Ascending aorta (tissue), 2 donors: Measurements from ENCODE around the gene NKAIN4. TPM values are rescaled to one million over a fixed set of nuclear protein-coding genes. Genes with fewer than 3 reads are reported as not detected.

Experiments used
- DNase-seq, 2 donors: peaks; one replicate each; pipeline ENCODE4 v3.0.0-alpha.2; 2019; ENCODE audit warnings: low spot score in 2 of 2
- H3K27ac ChIP-seq, 2 donors: fragments of 200-600 bp; sonication (generic); one replicate each; pipeline ENCODE4 v1.5.1; 2016 to 2017; ENCODE audit warnings: mild to moderate bottlenecking in 1 of 2
- H3K27me3 ChIP-seq: fragments of 200-600 bp; sonication (generic); one replicate; pipeline ENCODE4 v1.5.1; 2017
- H3K36me3 ChIP-seq, 2 donors: fragments of 200-600 bp; sonication (generic); one replicate each; pipeline ENCODE4 v1.5.1; 2016
- H3K4me1 ChIP-seq, 2 donors: fragments of 200-600 bp; sonication (generic); one replicate each; pipeline ENCODE4 v1.5.1; 2016 to 2017; ENCODE audit warnings: mild to moderate bottlenecking in 1 of 2
- H3K4me3 ChIP-seq, 2 donors: fragments of 200-600 bp; sonication (generic); one replicate each; pipeline ENCODE4 v1.5.1; 2016 to 2017; ENCODE audit warnings: mild to moderate bottlenecking in 1 of 2
- H3K9me3 ChIP-seq, 2 donors: fragments of 200-600 bp; sonication (generic); one replicate each; pipeline ENCODE4 v1.5.1; 2016
- intact Hi-C: fragments of 100-400 bp; cut with DNase I; formaldehyde crosslinking; loops from one replicate; pipeline ENCODE4 v1.15.1; 2023
- total RNA-seq: library from RNA; depleted of rRNA; stranded (reverse); fragments of >200 nt; gene quantifications from one replicate; pipeline ENCODE4 v1.1.0, GENCODE V29; 2016
- TF ChIP-seq, protein P1 (sequence below), 3 experiments: fragments of 200-600 bp in 2 of 3; fragments of 450-650 bp in 1 of 3; sonication (generic) in 2 of 3; IDR thresholded peaks; one replicate each; pipeline ENCODE4 v1.5.1; 2016 to 2019; ENCODE audit warnings: antibody characterized with exemption in 3 of 3, mild to moderate bottlenecking in 1 of 3, moderate library complexity in 1 of 3

The NKAIN4 gene
- total RNA-seq, 1 donor from 2014 or later, result not detected

DNA sequence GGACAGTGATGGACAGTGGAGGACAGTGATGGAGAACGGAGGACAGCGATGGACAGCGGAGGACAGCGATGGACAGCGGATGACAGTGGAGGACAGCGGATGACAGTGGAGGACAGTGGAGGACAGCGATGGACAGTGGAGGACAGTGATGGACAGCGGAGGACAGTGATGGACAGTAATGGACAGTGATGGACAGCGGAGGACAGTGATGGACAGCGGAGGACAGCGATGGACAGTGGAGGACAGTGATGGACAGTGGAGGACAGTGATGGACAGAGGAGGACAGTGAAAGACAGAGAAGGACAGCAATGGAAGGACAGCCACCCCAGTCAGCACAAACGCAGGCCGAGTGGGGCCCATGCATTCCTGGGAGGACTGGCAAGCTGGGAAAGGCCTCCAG, 3.4 kb upstream of the NKAIN4 start:
- Histone ChIP-seq H3K4me3 (no peak overlapping the region), H3K27me3 (peaks cover 8% of the 10 kb centered on the region), H3K4me1 (peaks cover 0 to 5% of the 10 kb centered on the region in 2 donors), H3K27ac (no peak overlapping the region), H3K9me3 (no peaks in the 10 kb centered on the region), H3K36me3 (no peaks in the 10 kb centered on the region)
- DNase-seq, result no peak
- TF ChIP-seq, protein P1, sequence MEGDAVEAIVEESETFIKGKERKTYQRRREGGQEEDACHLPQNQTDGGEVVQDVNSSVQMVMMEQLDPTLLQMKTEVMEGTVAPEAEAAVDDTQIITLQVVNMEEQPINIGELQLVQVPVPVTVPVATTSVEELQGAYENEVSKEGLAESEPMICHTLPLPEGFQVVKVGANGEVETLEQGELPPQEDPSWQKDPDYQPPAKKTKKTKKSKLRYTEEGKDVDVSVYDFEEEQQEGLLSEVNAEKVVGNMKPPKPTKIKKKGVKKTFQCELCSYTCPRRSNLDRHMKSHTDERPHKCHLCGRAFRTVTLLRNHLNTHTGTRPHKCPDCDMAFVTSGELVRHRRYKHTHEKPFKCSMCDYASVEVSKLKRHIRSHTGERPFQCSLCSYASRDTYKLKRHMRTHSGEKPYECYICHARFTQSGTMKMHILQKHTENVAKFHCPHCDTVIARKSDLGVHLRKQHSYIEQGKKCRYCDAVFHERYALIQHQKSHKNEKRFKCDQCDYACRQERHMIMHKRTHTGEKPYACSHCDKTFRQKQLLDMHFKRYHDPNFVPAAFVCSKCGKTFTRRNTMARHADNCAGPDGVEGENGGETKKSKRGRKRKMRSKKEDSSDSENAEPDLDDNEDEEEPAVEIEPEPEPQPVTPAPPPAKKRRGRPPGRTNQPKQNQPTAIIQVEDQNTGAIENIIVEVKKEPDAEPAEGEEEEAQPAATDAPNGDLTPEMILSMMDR (IDR thresholded peaks at IDR 0.05), result no peak
- intact Hi-C loops, result no loop called here

DNA sequence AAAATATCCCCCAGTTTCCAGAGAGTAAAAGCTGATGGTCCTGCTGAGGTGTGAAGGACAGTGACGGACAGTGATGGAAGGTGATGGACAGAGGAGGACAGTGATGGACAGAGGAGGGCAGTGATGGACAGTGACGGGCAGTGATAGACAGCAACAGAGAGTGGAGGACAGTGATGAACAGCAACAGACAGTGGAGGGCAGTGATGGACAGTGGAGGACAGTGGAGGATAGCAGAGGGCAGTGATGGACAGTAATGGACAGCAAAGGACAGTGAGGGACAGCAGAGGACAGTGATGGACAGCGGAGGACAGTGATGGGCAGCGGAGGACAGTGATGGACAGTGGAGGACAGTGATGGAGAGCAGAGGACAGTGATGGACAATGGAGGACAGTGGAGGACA, 2.7 kb upstream of the NKAIN4 start:
- TF ChIP-seq, protein P1 (IDR thresholded peaks at IDR 0.05), result no peak
- H3K27me3 ChIP-seq, result peaks cover 8% of the 10 kb centered on the region
- intact Hi-C loops, result no loop called here

DNA sequence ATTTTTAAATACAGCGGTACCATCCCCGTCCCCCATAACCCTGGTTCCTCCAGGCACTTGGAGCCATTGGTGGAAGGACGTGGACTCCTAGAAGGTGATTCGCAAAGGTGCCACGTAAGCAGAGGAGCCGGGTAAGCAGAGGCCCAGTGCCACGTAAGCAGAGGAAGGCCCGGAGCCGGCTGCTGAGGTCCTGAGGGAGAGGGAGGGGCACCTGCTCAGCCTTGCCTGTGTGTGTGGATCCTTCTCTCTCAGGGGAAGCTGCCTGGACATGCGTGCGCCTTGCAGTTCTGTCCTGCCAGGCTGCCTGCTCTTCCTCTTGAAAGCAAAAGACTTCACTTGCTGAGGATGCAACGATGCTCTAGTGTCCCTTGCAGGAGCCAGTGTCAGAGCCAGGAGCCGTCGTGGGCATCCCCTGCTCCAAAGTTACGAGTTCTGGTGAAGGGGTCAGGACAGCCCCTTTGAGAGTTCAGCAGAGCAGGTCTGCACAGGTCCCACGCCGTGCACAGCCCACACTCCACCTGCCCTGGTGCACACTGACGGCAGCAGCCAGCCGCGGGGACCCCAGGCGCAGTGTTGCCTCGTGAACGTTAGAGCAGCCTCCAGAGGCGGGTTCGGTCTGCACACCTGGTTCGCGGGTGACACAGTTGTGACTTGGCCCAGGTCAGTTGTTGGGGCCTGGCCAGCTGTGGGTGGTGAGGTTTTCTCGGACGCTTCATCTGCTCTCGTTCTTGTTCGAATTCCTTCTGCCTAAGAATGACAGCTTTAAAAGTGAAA, 1.9 kb upstream of the NKAIN4 start:
- H3K4me3 ChIP-seq, result no peak overlapping the region
- intact Hi-C loops, result no loop called here
- TF ChIP-seq, protein P1 (IDR thresholded peaks at IDR 0.05), result no peak
- no peak overlapping the region for H3K27ac ChIP-seq
- H3K9me3 ChIP-seq, result no peaks in the 10 kb centered on the region
- H3K4me1 ChIP-seq, result peaks cover 0 to 5% of the 10 kb centered on the region in 2 donors
- no peaks in the 10 kb centered on the region for H3K36me3 ChIP-seq
- H3K27me3 ChIP-seq, result peaks cover 8% of the 10 kb centered on the region
- DNase-seq, result no peak

More for the DNA sequence above, 2.7 kb upstream of the NKAIN4 start:
- H3K27ac ChIP-seq, result no peak overlapping the region
- H3K4me3 ChIP-seq, result no peak overlapping the region
- no peaks in the 10 kb centered on the region for H3K9me3 ChIP-seq
- no peaks in the 10 kb centered on the region for H3K36me3 ChIP-seq
- peaks cover 0 to 5% of the 10 kb centered on the region in 2 donors for H3K4me1 ChIP-seq
- DNase-seq, result no peak

DNA sequence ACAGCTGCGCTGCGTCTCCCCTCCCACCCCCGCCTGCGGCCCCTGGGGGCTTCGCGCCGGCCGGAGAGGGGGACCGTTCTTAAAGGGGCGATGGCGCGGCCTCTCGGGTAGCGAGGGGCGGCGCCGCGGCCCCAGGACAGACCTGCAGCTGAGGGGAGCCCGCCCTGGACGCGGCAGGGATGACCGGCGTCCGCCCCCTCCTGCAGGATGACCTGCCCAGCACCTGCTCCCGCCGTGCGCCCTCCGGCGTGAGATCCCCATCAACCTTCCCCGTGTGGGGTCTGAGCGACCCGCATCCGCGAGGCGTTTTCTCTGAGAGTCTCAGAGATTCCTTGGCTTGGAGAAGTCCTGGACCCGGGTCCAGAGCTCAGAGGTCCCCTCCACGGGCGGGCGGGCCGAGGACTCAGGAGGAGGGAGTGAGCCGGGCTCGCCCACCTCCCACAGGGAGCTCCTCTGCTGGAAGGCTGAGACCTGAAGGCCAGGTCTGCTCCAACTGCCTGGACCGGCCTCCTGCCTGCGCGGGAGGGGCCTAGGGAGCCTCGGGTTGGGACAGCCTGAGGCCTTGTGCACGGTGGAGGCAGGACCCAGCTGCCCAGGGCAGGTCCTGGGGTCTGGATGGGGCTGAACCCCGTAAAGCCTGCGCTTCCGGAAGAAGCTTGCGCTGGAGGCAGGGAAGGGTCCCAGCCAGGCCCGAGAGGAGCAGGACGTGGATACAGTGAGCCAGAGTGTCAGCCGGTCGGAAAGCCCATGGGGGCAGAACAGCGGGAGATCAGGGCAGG, 532 bp upstream of the NKAIN4 start:
- intact Hi-C loops, result no loop called here

DNA sequence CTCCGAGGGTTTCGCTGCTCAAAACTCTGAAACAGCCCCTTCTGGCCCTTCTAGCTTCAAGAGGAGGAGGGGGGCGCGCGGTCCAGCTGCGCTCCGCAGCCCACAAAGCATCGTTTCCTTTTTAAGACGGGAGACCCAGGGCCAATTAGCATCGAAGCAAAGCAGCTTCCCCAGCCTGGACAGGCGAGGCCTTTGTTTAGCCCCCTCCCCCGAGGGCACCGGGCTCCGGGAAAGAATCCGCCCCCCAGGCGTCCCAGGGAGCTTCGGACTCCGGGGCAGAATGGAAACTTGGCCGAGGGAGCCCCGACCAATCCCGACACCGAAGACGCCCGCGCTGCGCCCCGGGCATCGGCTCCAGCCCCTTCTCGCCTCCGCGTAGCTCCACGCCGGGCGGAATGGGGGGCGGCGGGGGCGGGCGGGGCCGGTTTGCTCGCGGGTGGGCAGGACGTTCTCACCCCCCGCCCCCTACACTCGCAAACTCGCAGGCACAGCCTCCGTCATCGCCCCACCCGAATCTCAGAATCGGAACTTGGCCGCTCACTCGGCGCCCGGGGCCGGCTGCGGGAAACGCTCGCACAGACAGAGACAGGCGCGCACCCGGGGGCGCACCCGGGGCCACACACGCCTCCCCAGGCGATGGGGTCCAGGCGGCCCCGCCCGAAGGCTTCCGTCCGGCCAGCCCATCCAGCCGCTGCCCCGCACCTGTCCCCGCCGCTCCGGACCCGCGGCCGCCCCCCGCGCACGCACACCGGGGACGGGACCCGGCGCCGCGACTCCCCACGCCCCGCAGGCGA, 628 bp downstream of the NKAIN4 start:
- intact Hi-C loops, result no loop called here
- no peaks in the 10 kb centered on the region for H3K36me3 ChIP-seq
- H3K9me3 ChIP-seq, result no peaks in the 10 kb centered on the region
- TF ChIP-seq, protein P1 (IDR thresholded peaks at IDR 0.05), result no peak
- H3K27me3 ChIP-seq, result peaks cover 8% of the 10 kb centered on the region
- peak overlapping the region; percentile 39 to 53 for H3K4me3 ChIP-seq
- no peak for DNase-seq
- peaks cover 0 to 5% of the 10 kb centered on the region in 2 donors for H3K4me1 ChIP-seq
- no peak overlapping the region for H3K27ac ChIP-seq

More for the DNA sequence above, 532 bp upstream of the NKAIN4 start:
- Histone ChIP-seq H3K9me3 (no peaks in the 10 kb centered on the region), H3K36me3 (no peaks in the 10 kb centered on the region), H3K4me1 (peaks cover 0 to 5% of the 10 kb centered on the region in 2 donors), H3K27ac (no peak overlapping the region), H3K27me3 (peaks cover 8% of the 10 kb centered on the region), H3K4me3 (peak overlapping the region in 1 of 2 donors; percentile 53)
- DNase-seq, result no peak
- TF ChIP-seq, protein P1 (IDR thresholded peaks at IDR 0.05), result no peak
